Stimulated activated CD8-positive, alpha-beta memory T cell treated with anti-CD3 and anti-CD28 coated beads, Interleukin-7, amount 100 ng/mL, for 24 hours (primary cell): Measurements from ENCODE around the gene HSD17B3.
"Not testable (repeated sequence)": the region's sequence is repeated elsewhere in the genome, so short reads cannot be mapped to it uniquely, and the experiment has no call there.

Experiments
- DNase-seq: peaks from one replicate; pipeline ENCODE4 v3.0.0-alpha.2; 2020; ENCODE audit warnings: low read depth

The HSD17B3 gene

DNA sequence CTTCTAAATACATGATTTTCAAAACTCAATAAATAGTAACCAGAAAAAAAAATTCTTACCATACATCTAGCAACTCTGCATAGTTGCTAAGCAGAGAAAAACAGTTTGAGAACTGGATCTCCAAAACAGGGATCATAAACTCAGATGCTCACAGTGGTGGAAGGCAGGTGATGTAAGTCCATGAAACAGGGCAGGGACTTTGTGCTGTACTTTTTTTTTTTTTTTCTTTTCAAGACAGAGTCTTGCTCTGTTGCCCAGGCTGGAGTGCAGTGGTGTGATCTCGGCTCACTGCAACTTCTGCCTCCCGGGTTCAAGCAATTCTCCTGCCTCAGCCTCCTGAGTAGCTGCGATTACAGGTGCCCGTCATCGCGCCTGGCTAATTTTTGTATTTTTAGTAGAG lies 5.0 kb upstream of the HSD17B3 start:
- not testable (repeated sequence) for DNase-seq

DNA sequence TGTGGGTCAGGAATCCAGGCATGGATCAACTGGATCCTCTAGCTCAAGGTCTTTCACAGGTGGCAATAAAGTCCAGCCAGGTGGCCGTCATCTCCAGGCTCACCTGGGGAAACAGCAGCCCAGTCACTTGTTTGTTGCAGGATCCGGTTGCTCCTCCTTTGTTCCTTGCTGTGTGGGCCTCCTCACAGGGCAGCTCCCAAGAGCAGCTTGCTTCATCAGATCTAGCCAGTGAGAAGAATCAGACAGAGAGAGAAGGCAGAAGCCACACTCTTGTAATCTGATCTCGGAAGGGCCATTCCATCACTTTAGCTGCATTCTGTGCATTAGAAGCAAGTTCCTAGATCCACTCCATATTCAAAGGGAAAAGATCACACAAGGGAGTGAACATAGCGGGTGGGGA lies 3.2 kb upstream of the HSD17B3 start:
- DNase-seq = no peak

DNA sequence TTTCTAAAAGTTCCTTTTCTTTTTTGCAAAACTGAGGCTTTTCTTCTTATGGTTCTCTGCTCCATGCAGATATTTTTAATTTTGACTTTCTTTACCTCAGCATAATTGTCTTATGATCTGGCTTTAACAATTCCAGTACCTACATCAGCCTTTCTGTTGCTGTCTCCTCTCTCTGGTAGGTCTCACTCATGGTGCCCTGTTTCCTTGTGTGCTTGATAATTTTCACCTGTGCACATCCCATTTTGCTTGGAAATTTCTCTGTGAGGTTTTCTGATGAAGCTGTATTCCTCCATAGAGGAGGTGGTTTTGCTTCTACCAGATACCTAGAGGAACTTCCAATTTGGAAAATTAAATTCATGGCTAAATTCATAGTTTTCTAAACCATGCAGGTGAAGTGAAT lies 2.3 kb upstream of the HSD17B3 start:
- DNase-seq = no peak

DNA sequence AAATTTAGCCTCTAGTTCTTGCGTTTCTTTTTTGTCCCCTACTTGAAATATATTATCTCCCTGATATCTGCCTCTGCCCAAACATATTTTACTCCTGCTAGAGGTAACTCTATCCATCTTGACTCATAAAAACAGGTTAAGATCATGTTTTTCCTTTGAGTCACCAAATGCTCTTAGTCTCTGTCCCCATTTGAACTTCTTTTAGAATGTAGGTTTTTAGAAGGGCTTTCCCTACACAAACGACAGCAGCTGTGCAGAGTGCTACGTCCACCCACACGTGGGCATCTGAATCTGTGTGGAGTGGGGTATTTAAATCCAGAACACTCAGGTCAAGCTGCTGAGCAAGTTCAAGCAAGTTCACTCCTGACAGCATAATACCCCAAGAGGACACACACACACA lies 2.2 kb downstream of the HSD17B3 start:
- DNase-seq = no peak

DNA sequence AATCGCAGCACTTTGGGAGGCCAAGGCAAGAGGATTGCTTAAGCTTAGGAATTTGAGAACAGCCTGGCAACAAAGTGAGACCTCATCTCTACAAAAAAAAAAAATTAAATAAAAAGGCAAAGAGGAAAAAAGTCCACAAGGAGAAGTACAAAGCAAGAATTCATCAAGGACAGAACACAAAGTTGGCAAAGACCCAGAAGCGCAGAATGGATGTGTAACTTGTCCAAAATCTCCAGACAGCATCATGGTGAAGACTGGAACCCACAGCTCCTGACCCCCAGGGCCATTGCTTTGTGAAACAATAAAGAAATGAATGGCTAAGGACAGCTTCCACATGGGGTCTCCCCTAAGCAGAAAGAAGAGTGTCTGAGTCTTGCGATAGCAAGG lies 7.8 kb downstream of the HSD17B3 start:
- DNase-seq = no peak

DNA sequence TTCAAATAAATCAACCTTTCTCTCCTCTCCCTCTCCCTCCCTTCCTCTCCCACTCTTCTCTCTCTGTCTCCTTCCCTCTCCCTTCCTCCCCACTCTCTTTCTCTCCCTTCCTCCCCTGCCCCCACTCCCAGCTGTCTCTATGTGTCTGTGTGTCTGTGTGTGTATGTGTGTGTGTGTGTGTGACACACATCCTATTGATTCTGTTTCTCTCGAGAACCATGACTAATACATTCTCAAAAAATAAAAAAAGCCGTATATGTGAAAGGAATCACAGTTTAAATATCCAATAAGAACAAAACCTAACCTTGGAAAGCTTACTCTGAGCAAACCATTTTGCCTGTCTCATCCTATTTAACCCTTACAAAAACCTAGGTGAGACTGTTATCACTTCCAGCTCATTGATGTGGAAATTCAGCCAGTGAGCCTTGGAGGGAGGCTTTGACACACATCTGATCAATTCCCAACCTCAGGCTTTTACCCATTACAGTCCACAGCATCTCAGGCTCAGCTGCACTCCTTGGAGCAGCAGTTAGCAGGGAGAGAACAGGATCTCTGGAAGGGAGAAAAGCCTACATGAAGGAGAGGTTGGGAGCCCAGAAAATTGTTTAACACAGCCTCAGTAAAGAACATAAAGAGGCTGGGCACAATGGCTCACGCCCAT lies 8.3 kb downstream of the HSD17B3 start:
- no peak for DNase-seq

DNA sequence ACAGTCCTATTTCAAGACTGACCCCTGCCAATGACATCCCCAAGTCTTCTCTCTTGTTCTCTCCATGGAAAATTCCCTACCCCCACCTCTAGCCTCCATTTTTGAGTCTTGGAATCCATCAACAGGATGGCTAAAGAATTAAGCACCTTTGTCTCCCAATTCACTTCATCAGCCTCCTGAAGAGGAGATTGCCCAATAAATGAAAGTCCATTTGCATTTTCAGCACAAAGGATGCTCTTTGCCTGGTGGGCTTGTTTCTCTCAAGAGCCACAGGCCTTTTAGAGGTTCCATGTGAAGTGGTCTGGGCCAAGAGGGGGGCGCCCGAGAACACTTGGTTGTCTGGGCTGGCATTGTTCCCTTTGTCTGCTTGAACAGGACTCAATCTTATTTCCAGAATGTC lies 12.6 kb downstream of the HSD17B3 start:
- no peak for DNase-seq

DNA sequence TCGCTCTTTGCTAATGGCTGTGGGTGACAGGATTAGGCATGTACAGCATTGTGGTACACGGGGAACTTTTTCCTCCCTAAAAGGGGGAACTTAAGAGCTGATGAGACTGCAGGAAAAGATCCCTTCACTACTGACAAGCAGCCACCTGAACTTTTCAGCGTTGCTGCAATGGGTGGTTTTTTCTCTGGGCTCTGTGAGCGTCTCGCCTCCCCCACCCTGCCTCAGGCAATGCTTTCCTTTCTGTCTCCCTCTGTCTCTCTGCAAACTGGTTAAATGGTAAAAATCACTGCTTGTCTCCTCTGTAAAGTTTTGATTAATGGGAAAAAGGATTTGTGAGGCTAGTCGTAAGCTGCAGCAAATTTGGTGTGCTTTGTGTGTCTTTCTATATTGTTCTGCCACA lies 20.3 kb downstream of the HSD17B3 start:
- DNase-seq = no peak

DNA sequence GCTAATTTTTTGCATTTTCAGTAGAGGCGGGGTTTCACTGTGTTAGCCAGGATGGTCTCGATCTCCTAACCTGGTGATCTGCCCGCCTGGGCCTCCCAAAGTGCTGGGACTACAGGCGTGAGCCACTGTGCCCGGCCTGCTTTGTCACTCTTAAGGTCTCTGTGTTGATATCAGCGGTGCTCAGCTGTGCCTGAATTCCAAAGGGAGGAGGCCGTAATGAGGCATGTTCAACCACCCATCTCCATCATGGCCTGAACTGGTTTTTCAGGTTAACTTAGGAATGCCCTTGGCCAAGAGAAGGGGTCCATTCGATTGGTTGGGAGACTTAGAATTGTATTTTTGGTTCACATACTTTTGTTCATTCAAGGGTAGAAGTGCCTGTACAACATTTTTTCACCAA lies 22.0 kb downstream of the HSD17B3 start:
- DNase-seq = no peak

DNA sequence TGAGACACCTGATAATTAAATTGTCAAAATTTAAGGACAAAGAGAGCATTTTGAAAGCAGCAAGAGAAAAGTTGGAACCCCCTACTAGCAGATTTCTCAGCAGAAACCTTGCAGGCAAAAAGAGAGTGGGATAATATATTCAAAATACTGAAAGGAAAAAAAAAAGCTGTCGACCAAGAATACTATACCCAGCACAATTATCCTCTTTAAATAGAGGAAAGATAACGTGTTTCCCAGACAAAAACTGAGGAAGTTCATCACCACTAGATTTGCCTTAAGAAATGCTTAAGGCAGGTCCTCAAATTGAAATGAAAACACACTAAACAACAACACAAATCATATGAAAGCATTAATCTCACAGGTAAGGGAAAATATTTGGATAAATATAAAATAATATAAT lies 27.0 kb downstream of the HSD17B3 start:
- DNase-seq = no peak

DNA sequence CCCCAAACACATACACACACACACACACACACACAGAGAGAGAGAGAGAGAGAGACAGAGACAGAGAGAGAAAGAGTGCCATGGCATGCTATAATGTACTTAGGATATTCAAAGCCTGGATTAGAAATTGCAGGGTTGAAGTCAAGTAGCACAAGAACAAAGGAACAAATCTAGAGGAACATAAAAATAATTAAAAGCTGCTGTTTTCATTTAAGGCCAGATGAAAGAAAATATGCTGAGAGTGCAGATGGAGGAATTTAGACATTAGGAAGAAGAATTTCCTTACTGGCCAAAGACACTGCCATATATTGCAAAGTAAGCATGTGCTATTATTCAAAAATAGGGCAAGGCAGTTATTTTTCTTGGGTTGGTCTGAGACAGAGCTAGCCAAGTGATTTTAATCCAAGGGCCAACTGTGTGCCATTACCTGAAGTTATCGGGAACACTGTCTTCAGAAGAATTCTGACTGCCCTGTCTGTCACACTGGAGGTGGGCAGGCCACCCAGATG lies 31.7 kb downstream of the HSD17B3 start:
- no peak for DNase-seq

DNA sequence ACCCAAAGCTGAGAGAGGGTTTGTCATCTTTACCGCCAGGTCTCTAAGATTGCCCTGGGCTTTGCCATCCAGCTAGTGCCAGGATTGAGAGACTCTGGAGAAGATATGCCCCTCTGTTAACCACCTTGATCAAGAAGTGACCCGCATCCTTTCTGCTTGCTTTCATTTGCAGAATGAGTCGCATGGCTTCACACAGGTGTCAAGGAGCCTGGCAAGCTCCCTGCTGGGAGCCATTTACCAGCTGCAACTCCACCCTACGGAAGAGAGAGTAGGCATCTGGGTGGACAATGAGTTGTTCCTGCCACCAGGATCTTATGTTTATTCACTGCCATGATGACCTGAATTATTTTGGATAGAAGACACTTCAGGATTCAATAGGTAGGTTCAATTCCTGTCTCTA lies 43.0 kb downstream of the HSD17B3 start:
- no peak for DNase-seq

DNA sequence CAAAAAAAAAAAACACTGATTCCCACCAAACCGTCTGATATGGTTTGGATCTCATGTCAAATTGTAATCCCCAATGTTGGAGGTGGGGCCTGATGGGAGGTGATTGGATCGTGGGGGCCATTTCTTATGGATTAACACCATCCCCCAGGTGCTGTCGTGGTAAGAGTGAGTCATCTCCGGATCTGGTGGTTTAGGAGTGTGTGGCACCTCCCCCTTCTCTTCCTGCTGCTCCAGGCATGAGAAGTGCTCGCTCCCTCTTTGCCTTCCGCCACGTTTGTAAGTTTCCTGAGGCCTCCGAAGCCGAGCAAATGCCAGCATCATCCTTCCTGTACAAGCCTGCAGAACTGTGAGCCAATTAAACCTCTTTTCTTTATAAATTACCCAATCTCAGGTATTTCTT lies 45.2 kb downstream of the HSD17B3 start:
- no peak for DNase-seq

DNA sequence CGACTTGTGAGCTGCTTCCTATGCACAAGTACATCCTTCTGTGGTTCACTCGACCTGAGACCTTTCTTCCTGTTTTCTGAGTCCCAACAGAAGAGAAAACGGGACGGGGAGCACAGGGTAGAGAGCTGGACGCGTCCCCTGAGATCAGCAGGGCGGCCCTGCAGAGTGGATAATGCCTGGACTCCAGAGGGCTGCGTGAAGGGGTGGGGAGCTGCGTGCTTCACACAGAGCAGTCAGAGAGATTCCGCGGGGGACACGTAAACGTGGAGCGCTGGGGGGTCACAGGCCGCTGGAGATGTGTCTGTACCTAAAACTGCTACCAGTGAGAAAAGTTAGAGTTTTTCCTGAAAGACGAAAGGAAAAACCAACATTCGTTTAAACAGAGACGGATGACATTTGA lies 46.3 kb downstream of the HSD17B3 start:
- no peak for DNase-seq

DNA sequence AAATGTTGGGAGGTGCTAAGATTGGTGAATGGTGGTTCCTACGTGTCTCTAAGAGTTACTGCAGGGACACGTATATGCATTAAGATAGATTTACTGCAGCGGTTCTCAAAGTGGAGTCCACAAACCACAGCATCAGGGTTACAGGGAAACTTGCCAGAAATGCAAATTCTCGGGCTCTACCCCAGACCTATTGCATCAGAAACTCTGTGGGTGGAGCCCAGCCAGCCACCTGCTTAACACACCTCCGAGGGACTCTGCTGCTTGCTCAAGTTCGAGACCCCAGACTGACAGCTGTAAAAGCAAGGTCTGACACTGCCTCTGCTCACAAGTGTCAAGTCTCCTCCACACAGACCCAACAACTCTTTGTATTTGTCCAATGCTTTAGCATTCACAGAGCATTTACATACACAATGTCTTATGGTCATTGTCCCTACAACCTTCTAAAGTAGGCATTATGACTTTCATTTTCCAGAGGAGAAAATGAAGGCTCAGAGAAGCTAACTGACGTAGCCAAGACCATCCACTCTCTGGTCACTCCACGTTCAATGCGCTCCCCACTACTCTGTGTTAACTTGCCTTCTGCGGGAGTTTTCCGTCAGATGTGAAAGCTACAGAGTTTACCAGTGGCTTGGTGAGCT lies 48.8 kb downstream of the HSD17B3 start:
- DNase-seq = no peak

DNA sequence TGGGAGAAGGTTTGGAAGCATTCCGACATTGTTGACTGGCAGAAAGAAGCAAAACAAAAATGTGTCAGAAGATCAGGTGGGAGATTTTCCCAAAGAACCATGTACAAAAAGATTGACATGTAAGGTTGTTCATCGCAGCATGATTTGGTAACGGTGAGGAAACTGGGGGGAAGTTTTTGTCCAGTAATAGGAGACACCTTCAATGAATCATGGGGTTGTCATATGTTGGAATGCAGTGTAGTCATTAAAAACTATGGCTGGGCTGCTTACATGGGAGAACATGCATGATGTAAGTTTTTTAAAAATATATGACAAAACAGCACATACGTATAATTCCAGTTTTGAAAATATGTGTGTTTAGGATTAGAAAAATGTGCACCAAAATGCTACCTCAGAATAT lies 50.5 kb downstream of the HSD17B3 start:
- no peak for DNase-seq

DNA sequence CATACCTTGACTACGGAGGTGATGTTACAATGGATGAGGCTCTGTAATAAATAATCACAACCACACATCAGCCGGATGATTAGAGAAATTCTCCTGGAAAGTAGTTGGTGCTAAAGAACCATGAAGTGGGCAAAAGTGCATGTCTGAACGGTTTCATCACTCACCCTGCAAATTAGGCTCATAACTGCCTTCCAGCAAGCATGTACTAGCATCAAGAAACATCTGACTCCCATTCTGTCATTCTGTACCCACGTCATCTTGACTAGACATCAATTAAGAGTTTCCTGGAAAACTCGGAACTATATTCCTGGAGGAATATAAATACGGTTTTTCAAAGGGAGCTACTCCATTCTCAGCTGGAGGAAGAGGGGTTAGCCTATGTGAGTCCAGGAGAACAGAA lies 52.2 kb downstream of the HSD17B3 start:
- no peak for DNase-seq

DNA sequence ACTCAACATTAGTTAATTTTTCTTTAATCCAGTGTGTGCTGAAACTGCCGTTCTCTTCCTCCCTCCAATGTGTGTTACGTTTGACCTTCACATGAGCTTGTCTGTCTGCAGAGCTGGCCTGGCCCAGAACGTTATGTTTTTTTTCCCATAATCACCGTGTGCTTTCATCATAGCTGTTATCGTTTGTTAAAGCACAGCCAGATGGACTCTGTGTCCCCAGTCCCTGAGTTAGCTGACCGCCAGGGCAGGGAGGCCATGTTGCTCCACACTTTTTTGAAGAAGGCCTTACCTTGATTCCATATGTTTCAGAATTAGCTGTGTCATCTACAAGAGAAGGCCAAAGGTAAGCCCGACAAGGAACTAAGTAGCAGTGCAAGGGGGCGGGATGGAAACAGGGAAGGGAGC lies 55.7 kb downstream of the HSD17B3 start:
- no peak for DNase-seq

DNA sequence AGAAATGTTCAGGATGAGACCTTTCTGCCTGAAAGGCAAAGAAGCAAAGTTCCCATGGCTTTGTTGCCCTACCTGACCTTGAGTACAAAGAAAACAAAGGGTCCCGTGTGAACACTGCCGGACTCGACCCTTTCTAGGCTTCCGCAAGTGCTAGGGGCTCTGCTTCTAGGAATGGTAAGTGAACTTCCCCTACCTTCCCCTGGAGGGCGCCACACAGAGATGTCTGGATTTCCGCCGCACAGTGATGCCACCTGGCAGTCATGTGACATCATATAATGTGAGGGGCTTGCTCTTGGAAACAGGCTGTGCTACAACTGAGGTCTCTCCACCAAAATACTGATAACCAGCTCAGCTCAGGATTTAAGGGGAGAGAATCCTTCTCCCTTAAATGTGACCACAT lies 56.6 kb downstream of the HSD17B3 start:
- no peak for DNase-seq

DNA sequence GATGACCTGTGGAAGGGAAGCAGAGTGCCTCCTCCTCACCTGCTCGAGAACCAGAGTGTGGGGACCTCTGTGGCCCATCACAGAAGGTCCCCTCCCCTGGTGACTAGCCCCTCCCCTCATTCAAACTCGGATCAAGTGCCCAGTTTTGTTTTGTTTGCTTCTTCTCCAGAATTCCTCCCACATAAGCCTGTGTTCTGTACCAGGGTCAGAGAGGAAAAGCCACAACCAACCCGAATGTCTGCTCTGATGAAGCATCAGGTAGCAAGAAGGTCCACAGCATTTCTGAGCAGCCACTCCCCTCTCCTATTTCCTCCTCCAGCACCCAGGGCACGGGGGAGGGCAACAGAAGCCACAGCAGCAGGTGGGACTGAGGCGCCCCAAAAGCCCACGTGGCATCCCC lies 58.2 kb downstream of the HSD17B3 start:
- DNase-seq = no peak

DNA sequence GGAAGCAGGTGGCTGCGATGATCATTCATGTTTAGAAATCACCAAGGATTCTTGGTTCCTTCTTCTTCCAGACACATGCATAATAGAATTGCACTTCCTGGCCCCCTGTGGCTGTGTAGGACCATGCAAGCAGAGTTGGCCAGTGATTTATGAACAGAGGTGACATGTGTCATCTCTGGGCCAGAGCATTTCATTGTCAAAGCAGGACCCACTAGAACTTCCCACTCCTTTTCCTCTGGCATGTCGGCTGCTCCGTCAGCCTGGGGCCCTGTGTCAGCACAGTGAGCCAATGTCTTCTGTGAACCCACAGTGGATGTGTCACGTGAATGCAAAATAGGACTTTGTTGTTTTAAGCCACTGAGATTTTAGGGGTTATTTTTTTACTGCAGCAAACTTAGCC lies 59.2 kb downstream of the HSD17B3 start:
- no peak for DNase-seq

DNA sequence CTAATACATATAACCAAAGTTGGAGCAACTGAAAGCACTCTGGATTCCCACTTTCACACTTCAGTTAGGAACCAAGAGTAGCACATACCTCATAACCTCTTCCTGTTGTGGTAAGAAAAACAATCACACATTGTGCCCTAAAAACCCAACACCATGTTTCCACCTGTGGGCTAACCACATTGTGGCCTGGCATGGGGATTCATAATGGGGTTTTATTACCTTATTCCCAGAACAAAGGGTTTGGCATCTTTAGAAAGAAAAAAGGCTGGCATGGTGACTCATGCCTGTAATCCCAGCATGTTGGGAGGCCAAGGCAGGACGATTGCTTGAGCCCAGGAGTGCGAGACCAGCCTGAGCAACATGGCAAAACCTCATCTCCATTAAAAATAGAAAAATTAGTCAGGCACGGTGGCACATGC lies 60.6 kb downstream of the HSD17B3 start:
- peak; percentile 18 for DNase-seq

DNA sequence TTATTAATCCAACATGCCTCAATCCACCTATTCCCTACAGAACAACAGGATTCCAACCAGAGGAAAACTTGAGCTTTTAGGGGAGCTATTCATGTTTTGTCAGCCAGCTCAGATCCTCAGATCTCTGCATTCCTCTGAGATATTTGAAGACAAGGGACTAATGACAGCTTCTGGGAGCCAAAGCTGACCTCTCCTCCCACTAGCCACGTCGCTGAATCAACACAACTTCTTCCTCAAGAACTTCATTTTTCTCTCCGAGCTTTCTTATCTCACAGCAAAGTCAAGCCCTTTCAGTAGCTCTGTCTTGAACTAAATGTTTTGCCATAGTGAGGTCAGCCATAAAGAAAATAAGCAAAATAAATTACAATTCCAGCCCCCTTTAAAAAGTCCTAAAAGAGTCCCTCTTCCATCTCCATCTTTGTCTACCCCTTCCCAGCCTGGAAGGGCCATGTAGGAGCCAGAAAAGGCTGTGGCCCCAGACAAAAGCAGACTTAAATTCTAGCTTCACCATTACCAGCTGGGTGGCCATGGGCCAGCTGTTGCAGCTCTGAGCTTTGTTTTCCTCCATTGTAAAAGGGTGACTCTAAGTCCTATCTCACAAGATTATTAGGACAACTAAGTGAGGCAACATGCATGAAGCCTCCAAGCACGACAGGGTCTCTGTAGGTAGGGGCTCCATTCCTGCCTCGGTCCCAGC lies 65.0 kb downstream of the HSD17B3 start:
- no peak for DNase-seq
